K562 (cell line): ENCODE results near the gene TGFBR1. TPM values are rescaled to one million over a fixed set of nuclear protein-coding genes. Genes with fewer than 3 reads are reported as not detected.

Source experiments
- BMI1 ChIP-seq: fragments of 150-350 bp; IDR thresholded peaks from 2 replicates; pipeline ENCODE4 v1.6.1; 2014; ENCODE audit warnings: low read length
- FOS ChIP-seq: IDR thresholded peaks from 3 replicates; pipeline ENCODE4 v1.6.1; 2011; ENCODE audit not compliant: insufficient read length; ENCODE audit errors: extremely low read depth
- IRF2 ChIP-seq: sonication (generic); formaldehyde crosslinking; IDR thresholded peaks from 2 replicates; pipeline ENCODE4 v1.8.1; 2022; ENCODE audit warnings: mild to moderate bottlenecking, missing genetic modification reagents
- LARP7 ChIP-seq: fragments of 450-650 bp; IDR thresholded peaks from 2 replicates; pipeline ENCODE4 v1.6.1; 2016
- NCOA6 ChIP-seq: fragments of 450-650 bp; IDR thresholded peaks from 2 replicates; pipeline ENCODE4 v1.6.1; 2017; ENCODE audit warnings: mild to moderate bottlenecking
- NFATC3 ChIP-seq: fragments of 450-650 bp; IDR thresholded peaks from 2 replicates; pipeline ENCODE4 v1.6.1; 2017; ENCODE audit warnings: mild to moderate bottlenecking
- NFRKB ChIP-seq: fragments of 450-650 bp; IDR thresholded peaks from 2 replicates; pipeline ENCODE4 v1.6.1; 2016; ENCODE audit warnings: low read depth
- NR2C2 ChIP-seq, 2 experiments: fragments of 200-800 bp in 1 of 2; sonication (Bioruptor generic) in 1 of 2; sonication (generic) in 1 of 2; formaldehyde crosslinking in 1 of 2; IDR thresholded peaks; 2 replicates each; pipeline versions ENCODE4 v1.6.1 to v1.8.0; 2016 to 2022; ENCODE audit warnings: mild to moderate bottlenecking in 1 of 2, missing compliant biosample characterization in 1 of 2, missing genetic modification characterization in 1 of 2, missing genetic modification reagents in 1 of 2
- PML ChIP-seq: IDR thresholded peaks from 2 replicates; pipeline ENCODE4 v1.6.1; 2012; ENCODE audit warnings: low read length, inconsistent platforms
- PRMT5 ChIP-seq: sonication (generic); formaldehyde crosslinking; IDR thresholded peaks from 2 replicates; pipeline ENCODE4 v1.5.0; 2020; ENCODE audit warnings: missing genetic modification reagents
- RAD51 ChIP-seq: fragments of 450-650 bp; IDR thresholded peaks from 2 replicates; pipeline ENCODE4 v1.7.1; 2016; ENCODE audit warnings: low read depth, mild to moderate bottlenecking, borderline replicate concordance
- RFX5 ChIP-seq: IDR thresholded peaks from 2 replicates; pipeline ENCODE4 v1.6.1; 2011; ENCODE audit warnings: low read depth, mild to moderate bottlenecking, improper control_type of control experiment, low read length
- TCFL5 ChIP-seq: fragments of 250-450 bp; sonication (Bioruptor Pico); conservative IDR thresholded peaks from 2 replicates; pipeline ENCODE4 v1.6.1; 2021; ENCODE audit warnings: mild to moderate bottlenecking, moderate library complexity, matching md5 sums
- ZBTB5 ChIP-seq: fragments of 450-650 bp; IDR thresholded peaks from 2 replicates; pipeline ENCODE4 v1.6.1; 2017; ENCODE audit warnings: antibody characterized with exemption
- ZBTB8A ChIP-seq: fragments of 450-650 bp; IDR thresholded peaks from 2 replicates; pipeline ENCODE4 v1.6.1; 2018; ENCODE audit warnings: mild to moderate bottlenecking, moderate library complexity; ENCODE audit not compliant: partially characterized antibody
- ZNF75A ChIP-seq: fragments of 450-650 bp; formaldehyde crosslinking; IDR thresholded peaks from 2 replicates; pipeline ENCODE4 v1.4.0; 2020; ENCODE audit warnings: mild to moderate bottlenecking
- polyA plus RNA-seq, 8 experiments: library from polyadenylated mRNA; depleted of rRNA in 4 of 8; stranded (reverse) in 5 of 8; unstranded in 3 of 8; fragments of >200 nt; fragmentation: Nextera tagmentation in 2 of 8; fragmentation: Illumina TruSeq in 1 of 8; extraction: Ambion mirVana in 2 of 8; extraction: Trizol in 1 of 8; gene quantifications; 2 replicates each; pipeline versions ENCODE4 v1.2.1 to v1.2.3, GENCODE V29; 2011 to 2014; ENCODE audit warnings: inconsistent platforms in 1 of 8, missing spikeins in 1 of 8
- total RNA-seq, 7 experiments: library from RNA; depleted of rRNA in 6 of 7; stranded (reverse); fragments of >200 nt in 6 of 7; fragmentation: Illumina TruSeq in 2 of 7; extraction: Trizol in 2 of 7; gene quantifications; 2 replicates each; pipeline versions ENCODE4 v1.2.1 to v1.2.3, GENCODE V29; 2011 to 2021; ENCODE audit warnings: low replicate concordance in 1 of 7
- TF ChIP-seq, protein P1 (sequence below), 2 experiments: IDR thresholded peaks; 2 replicates each; pipeline ENCODE4 v1.6.1; 2011; ENCODE audit warnings: borderline replicate concordance in 1 of 2, control low read depth in 1 of 2, low read depth in 1 of 2, low read length in 1 of 2, mild to moderate bottlenecking in 1 of 2, mixed read lengths in 1 of 2, moderate library complexity in 1 of 2; ENCODE audit not compliant: insufficient read depth in 1 of 2, insufficient read length in 1 of 2, poor library complexity in 1 of 2, severe bottlenecking in 1 of 2; ENCODE audit errors: extremely low read depth in 1 of 2
- TF ChIP-seq, protein P2 (sequence below): fragments of 450-650 bp; conservative IDR thresholded peaks from 2 replicates; pipeline ENCODE4 v1.6.1; 2016; ENCODE audit warnings: missing genetic modification characterization, low read depth, mild to moderate bottlenecking, missing compliant biosample characterization, moderate library complexity
- TF ChIP-seq, protein P3 (sequence below): IDR thresholded peaks from 2 replicates; pipeline ENCODE4 v1.6.1; 2012; ENCODE audit warnings: low read depth, low read length, improper control_type of control experiment, borderline replicate concordance
- TF ChIP-seq, protein P4 (sequence below), 3 experiments: fragments of 200-800 bp in 1 of 3; sonication (Bioruptor generic) in 1 of 3; sonication (generic) in 1 of 3; formaldehyde crosslinking in 1 of 3; IDR thresholded peaks; 2 replicates each; pipeline versions ENCODE4 v1.6.1 to v1.8.0; 2016 to 2022; ENCODE audit warnings: mild to moderate bottlenecking in 2 of 3, missing compliant biosample characterization in 2 of 3, missing genetic modification characterization in 2 of 3, missing genetic modification reagents in 1 of 3

TGFBR1 gene
- total and polyA plus RNA-seq, 9 of the 15 experiments (the other 6 are each of a cell fraction or from before 2014, with no cell fraction given), result 15.5 to 62.4 (median 42.7) TPM

GRCh38 chr9:99092643-99093491, 12.0 kb upstream of the TGFBR1 start (continued):
- TF ChIP-seq ZBTB8A, result no peak
- TF ChIP-seq NCOA6, result no peak
- TF ChIP-seq, protein P1, sequence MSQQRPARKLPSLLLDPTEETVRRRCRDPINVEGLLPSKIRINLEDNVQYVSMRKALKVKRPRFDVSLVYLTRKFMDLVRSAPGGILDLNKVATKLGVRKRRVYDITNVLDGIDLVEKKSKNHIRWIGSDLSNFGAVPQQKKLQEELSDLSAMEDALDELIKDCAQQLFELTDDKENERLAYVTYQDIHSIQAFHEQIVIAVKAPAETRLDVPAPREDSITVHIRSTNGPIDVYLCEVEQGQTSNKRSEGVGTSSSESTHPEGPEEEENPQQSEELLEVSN (IDR thresholded peaks at IDR 0.05; ENCODE audit: borderline replicate concordance in 1 of 2, extremely low read depth in 1 of 2, insufficient read depth in 1 of 2, insufficient read length in 1 of 2, low read depth in 1 of 2, low read length in 1 of 2, poor library complexity in 1 of 2, severe bottlenecking in 1 of 2), result peak in 1 of 2 experiments; percentile 18
- TF ChIP-seq, protein P2, sequence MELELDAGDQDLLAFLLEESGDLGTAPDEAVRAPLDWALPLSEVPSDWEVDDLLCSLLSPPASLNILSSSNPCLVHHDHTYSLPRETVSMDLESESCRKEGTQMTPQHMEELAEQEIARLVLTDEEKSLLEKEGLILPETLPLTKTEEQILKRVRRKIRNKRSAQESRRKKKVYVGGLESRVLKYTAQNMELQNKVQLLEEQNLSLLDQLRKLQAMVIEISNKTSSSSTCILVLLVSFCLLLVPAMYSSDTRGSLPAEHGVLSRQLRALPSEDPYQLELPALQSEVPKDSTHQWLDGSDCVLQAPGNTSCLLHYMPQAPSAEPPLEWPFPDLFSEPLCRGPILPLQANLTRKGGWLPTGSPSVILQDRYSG, result no peak
- no peak for TF ChIP-seq RFX5
- no peak for TF ChIP-seq BMI1
- no peak for TF ChIP-seq FOS
- no peak for TF ChIP-seq RAD51
- TF ChIP-seq ZBTB5, result no peak
- no peak for TF ChIP-seq PRMT5
- no peak for TF ChIP-seq NFATC3
- no peak for TF ChIP-seq LARP7
- TF ChIP-seq, protein P3, sequence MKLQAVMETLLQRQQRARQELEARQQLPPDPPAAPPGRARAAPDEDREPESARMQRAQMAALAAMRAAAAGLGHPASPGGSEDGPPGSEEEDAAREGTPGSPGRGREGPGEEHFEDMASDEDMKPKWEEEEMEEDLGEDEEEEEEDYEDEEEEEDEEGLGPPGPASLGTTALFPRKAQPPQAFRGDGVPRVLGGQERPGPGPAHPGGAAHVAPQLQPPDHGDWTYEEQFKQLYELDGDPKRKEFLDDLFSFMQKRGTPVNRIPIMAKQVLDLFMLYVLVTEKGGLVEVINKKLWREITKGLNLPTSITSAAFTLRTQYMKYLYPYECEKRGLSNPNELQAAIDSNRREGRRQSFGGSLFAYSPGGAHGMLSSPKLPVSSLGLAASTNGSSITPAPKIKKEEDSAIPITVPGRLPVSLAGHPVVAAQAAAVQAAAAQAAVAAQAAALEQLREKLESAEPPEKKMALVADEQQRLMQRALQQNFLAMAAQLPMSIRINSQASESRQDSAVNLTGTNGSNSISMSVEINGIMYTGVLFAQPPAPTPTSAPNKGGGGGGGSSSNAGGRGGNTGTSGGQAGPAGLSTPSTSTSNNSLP, result no peak
- TF ChIP-seq IRF2 (CRISPR knock-in tag), result no peak
- TF ChIP-seq ZNF75A, result no peak
- no peak for TF ChIP-seq NR2C2 (CRISPR knock-in tag; IDR thresholded peaks at IDR 0.05)
- peak; percentile 31; the same call in 1 of the 2 replicates for TF ChIP-seq NR2C2 (tag; IDR thresholded peaks at IDR 0.05)
- TF ChIP-seq, protein P4, sequence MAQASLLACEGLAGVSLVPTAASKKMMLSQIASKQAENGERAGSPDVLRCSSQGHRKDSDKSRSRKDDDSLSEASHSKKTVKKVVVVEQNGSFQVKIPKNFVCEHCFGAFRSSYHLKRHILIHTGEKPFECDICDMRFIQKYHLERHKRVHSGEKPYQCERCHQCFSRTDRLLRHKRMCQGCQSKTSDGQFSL (CRISPR knock-in tag; IDR thresholded peaks at IDR 0.05), result no peak
- TF ChIP-seq, protein P4 (tag; IDR thresholded peaks at IDR 0.05), result no peak
- TF ChIP-seq PML, result no peak
- no peak for TF ChIP-seq TCFL5 (CRISPR knock-in tag)
- TF ChIP-seq NFRKB, result peak; percentile 62
